Measurements from ENCODE around the gene CBR3.

- no peak for TF ChIP-seq CTCF (conservative IDR thresholded peaks at IDR 0.05)
- no peak for TF ChIP-seq ZFX (IDR thresholded peaks at IDR 0.05)
Measured at GRCh38 chr21:36183144-36183795, 48.4 kb downstream of the CBR3 start.
